COR-L47 (cell line): ENCODE measurements around the gene MSI2.

Source experiments
- DNase-seq: peaks from one replicate; lab custom pipeline; 2025; lab: John Stamatoyannopoulos, UW

Gene MSI2

GRCh38 chr17:57578608-57579225 lies 322.4 kb downstream of the MSI2 start:
- peak; percentile 51 for DNase-seq

- DNase-seq = no peak
These were observed 322.9 kb downstream of the MSI2 start for GRCh38 chr17:57579245-57579644.

GRCh38 chr17:57580055-57580739 lies 323.9 kb downstream of the MSI2 start:
- DNase-seq = no peak

- no peak for DNase-seq
These were observed 326.8 kb downstream of the MSI2 start for GRCh38 chr17:57582881-57583756.

GRCh38 chr17:57584050-57584551 lies 327.8 kb downstream of the MSI2 start:
- DNase-seq = no peak

- DNase-seq = no peak
These were observed 329.2 kb downstream of the MSI2 start for GRCh38 chr17:57585341-57586195.

GRCh38 chr17:57586196-57586740 lies 329.9 kb downstream of the MSI2 start:
- DNase-seq = peak; percentile 45

- no peak for DNase-seq
These were observed 330.4 kb downstream of the MSI2 start for GRCh38 chr17:57586742-57587141.

- DNase-seq = no peak
These were observed 331.1 kb downstream of the MSI2 start for GRCh38 chr17:57587193-57587969.

GRCh38 chr17:57588086-57588485 lies 331.8 kb downstream of the MSI2 start:
- DNase-seq = no peak

GRCh38 chr17:57589151-57590034 lies 333.1 kb downstream of the MSI2 start:
- DNase-seq = no peak

- no peak for DNase-seq
These were observed 337.6 kb downstream of the MSI2 start for GRCh38 chr17:57593739-57594462.

- DNase-seq = no peak
These were observed 338.4 kb downstream of the MSI2 start for GRCh38 chr17:57594767-57595166.

GRCh38 chr17:57595426-57595825 lies 339.1 kb downstream of the MSI2 start:
- DNase-seq = no peak

- DNase-seq = no peak
These were observed 339.8 kb downstream of the MSI2 start for GRCh38 chr17:57595947-57596695.

GRCh38 chr17:57597101-57597500 lies 340.8 kb downstream of the MSI2 start:
- DNase-seq = no peak

GRCh38 chr17:57597531-57598453 lies 341.5 kb downstream of the MSI2 start:
- peak; percentile 80 for DNase-seq
